ENCODE measurements around the gene NFIB. TPM values are rescaled to one million over a fixed set of nuclear protein-coding genes. Genes with fewer than 3 reads are reported as not detected.

The NFIB gene
- total RNA-seq, 2 donors from 2014 or later: 5.3 to 14.1 TPM

GRCh38 chr9:14132775-14133174 lies 181.2 kb downstream of the NFIB start:
- no peaks in the 10 kb centered on the region for H3K36me3 ChIP-seq (ENCODE audit: control insufficient read depth, insufficient read depth, low read length)
- TF ChIP-seq CTCF (conservative IDR thresholded peaks at IDR 0.05): no peak
- no peak overlapping the region for H3K27ac ChIP-seq (ENCODE audit: low read depth, low read length)
- no peak overlapping the region for H3K4me3 Mint-ChIP-seq
- WGBS, 2 experiments (ENCODE audit: insufficient coverage in 1 of 2, insufficient read length in 1 of 2): 100% methylated on average over 2 of the region's 2 CpGs; no CpG with 5 or more reads in 1 of the 2 experiments
- no peaks in the 10 kb centered on the region for H3K4me1 ChIP-seq (ENCODE audit: control insufficient read depth, insufficient read depth, low read length)
- no peak overlapping the region for H3K9ac ChIP-seq (ENCODE audit: extremely low read depth, low read length, poor library complexity, severe bottlenecking)
- H3K27me3 Mint-ChIP-seq (ENCODE audit: insufficient read depth): no peaks in the 10 kb centered on the region
- no peaks in the 10 kb centered on the region for H3K9me3 ChIP-seq (ENCODE audit: control insufficient read depth, low read length)
- H3K4me1 Mint-ChIP-seq: no peaks in the 10 kb centered on the region
- DNase-seq: no peak
- H3K9me3 Mint-ChIP-seq: no peaks in the 10 kb centered on the region
- H3K36me3 Mint-ChIP-seq (ENCODE audit: low read depth): no peaks in the 10 kb centered on the region
- no peak overlapping the region for H3K4me3 ChIP-seq (ENCODE audit: low read length)
- no peaks in the 10 kb centered on the region for H3K27me3 ChIP-seq (ENCODE audit: control insufficient read depth, insufficient read depth, low read length, poor library complexity, severe bottlenecking)
- no peak overlapping the region for H3K27ac Mint-ChIP-seq

- no peak for DNase-seq
- 92 to 97% methylated on average over 9 to 11 of the region's 11 CpGs for WGBS, 2 experiments (ENCODE audit: insufficient coverage in 1 of 2, insufficient read length in 1 of 2)
- no peak overlapping the region for H3K9ac ChIP-seq (ENCODE audit: extremely low read depth, low read length, poor library complexity, severe bottlenecking)
- H3K9me3 ChIP-seq (ENCODE audit: control insufficient read depth, low read length): no peaks in the 10 kb centered on the region
- H3K27me3 Mint-ChIP-seq (ENCODE audit: insufficient read depth): no peaks in the 10 kb centered on the region
- TF ChIP-seq CTCF (conservative IDR thresholded peaks at IDR 0.05): no peak
- no peak overlapping the region for H3K27ac ChIP-seq (ENCODE audit: low read depth, low read length)
- no peaks in the 10 kb centered on the region for H3K27me3 ChIP-seq (ENCODE audit: control insufficient read depth, insufficient read depth, low read length, poor library complexity, severe bottlenecking)
- H3K36me3 Mint-ChIP-seq (ENCODE audit: low read depth): no peaks in the 10 kb centered on the region
- H3K4me3 Mint-ChIP-seq: no peak overlapping the region
- no peaks in the 10 kb centered on the region for H3K36me3 ChIP-seq (ENCODE audit: control insufficient read depth, insufficient read depth, low read length)
- H3K4me1 Mint-ChIP-seq: no peaks in the 10 kb centered on the region
- H3K27ac Mint-ChIP-seq: no peak overlapping the region
- H3K4me3 ChIP-seq (ENCODE audit: low read length): no peak overlapping the region
- no peaks in the 10 kb centered on the region for H3K4me1 ChIP-seq (ENCODE audit: control insufficient read depth, insufficient read depth, low read length)
- no peaks in the 10 kb centered on the region for H3K9me3 Mint-ChIP-seq
Observed at GRCh38 chr9:14131356-14132088, 182.4 kb downstream of the NFIB start.

GRCh38 chr9:14127656-14128055 lies 186.3 kb downstream of the NFIB start:
- H3K27me3 Mint-ChIP-seq (ENCODE audit: insufficient read depth): no peaks in the 10 kb centered on the region
- no peaks in the 10 kb centered on the region for H3K4me1 Mint-ChIP-seq
- TF ChIP-seq CTCF (conservative IDR thresholded peaks at IDR 0.05): no peak
- no peak overlapping the region for H3K27ac Mint-ChIP-seq
- H3K36me3 Mint-ChIP-seq (ENCODE audit: low read depth): no peaks in the 10 kb centered on the region
- Histone ChIP-seq H3K4me1 (ENCODE audit: control insufficient read depth, insufficient read depth, low read length) (no peaks in the 10 kb centered on the region), H3K4me3 (ENCODE audit: low read length) (no peak overlapping the region), H3K27ac (ENCODE audit: low read depth, low read length) (no peak overlapping the region), H3K9ac (ENCODE audit: extremely low read depth, low read length, poor library complexity, severe bottlenecking) (no peak overlapping the region), H3K36me3 (ENCODE audit: control insufficient read depth, insufficient read depth, low read length) (no peaks in the 10 kb centered on the region), H3K27me3 (ENCODE audit: control insufficient read depth, insufficient read depth, low read length, poor library complexity, severe bottlenecking) (no peaks in the 10 kb centered on the region), H3K9me3 (ENCODE audit: control insufficient read depth, low read length) (no peaks in the 10 kb centered on the region)
- DNase-seq: no peak
- WGBS, 2 experiments (ENCODE audit: insufficient coverage in 1 of 2, insufficient read length in 1 of 2): 78 to 95% methylated on average over 1 of the region's 1 CpG
- H3K9me3 Mint-ChIP-seq: no peaks in the 10 kb centered on the region
- H3K4me3 Mint-ChIP-seq: no peak overlapping the region

Measured in endodermal cell (in vitro differentiated cells).